ENCODE measurements around the gene HS3ST1.

GRCh38 chr4:11399461-11399971 is 29.2 kb downstream of the HS3ST1 start:
- TF ChIP-seq POLR2A (IDR thresholded peaks at IDR 0.05; ENCODE audit: low read depth, low read length) (no peak), TAF1 (IDR thresholded peaks at IDR 0.05; ENCODE audit: borderline replicate concordance, low read depth, low read length) (no peak), POLR2AphosphoS5 (IDR thresholded peaks at IDR 0.05; ENCODE audit: low read depth, low read length) (no peak)
